Measurements from ENCODE around the gene PDLIM7.
A peak's percentile ranks its signal among the peaks of the same experiment; 100 is the strongest.
"Not testable (repeated sequence)": the region's sequence is repeated elsewhere in the genome, so short reads cannot be mapped to it uniquely, and the experiment has no call there.

PDLIM7 gene, protein sequence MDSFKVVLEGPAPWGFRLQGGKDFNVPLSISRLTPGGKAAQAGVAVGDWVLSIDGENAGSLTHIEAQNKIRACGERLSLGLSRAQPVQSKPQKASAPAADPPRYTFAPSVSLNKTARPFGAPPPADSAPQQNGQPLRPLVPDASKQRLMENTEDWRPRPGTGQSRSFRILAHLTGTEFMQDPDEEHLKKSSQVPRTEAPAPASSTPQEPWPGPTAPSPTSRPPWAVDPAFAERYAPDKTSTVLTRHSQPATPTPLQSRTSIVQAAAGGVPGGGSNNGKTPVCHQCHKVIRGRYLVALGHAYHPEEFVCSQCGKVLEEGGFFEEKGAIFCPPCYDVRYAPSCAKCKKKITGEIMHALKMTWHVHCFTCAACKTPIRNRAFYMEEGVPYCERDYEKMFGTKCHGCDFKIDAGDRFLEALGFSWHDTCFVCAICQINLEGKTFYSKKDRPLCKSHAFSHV

GRCh38 chr5:177497292-177498012, at the start of gene PDLIM7:
TSS of gene PDLIM7 (minus strand) at chr5:177497604. CDS start at chr5:177496512, 1,092 bp downstream.
- DNase-seq (ENCODE audit: low spot score) = peak; percentile 96

DNA sequence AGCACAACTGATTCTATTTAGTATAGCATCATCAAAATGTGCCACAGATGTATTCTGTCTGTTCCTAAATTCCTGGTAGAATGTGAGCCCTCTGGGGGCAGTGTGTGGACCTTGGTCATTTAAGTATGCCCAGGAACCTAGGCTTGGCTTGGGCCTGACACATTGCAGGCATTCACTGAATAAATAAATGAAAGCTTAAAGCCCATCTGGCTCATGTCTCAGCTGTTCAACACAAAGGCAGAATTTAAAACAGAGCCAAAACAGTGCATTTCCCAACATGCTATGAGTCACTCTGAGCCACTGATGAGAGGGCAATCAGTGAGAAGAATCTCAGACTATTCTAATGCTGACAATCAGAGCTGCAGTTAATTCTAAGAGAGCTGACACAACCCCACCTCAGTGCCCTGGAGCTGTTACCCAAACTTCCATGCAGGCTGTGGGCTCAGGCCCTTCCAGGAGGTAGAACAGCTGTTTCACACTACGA, 48.9 kb upstream of the PDLIM7 start:
- no peak for DNase-seq (ENCODE audit: low spot score)

GRCh38 chr5:177545487-177546257, 48.3 kb upstream of the PDLIM7 start:
- no peak for DNase-seq (ENCODE audit: low spot score)

GRCh38 chr5:177542816-177543465, 45.5 kb upstream of the PDLIM7 start:
- no peak for DNase-seq (ENCODE audit: low spot score)

- no peak for DNase-seq (ENCODE audit: low spot score)
Observed at GRCh38 chr5:177540438-177540837, 43.0 kb upstream of the PDLIM7 start.

DNA sequence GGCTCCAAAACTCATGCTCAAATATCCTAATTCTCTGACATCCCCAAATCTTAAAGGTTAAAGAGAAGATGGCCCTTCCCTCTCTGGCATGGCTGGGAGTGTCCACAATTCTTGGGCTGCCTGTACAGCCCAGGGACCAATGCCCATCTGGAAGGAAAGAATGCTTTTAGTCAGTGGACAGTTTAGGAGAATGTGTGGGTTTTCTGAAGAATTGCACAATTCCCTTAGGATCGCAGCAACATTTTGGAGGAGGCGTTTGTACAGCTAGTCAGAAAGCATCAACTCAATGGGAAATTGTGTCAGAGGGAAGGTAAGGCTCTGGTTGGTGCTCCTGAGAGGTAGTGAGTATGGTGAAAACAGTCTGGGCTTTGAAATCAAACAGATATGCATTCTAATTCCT, 42.0 kb upstream of the PDLIM7 start:
- DNase-seq (ENCODE audit: low spot score) = no peak

GRCh38 chr5:177538876-177539275, 41.5 kb upstream of the PDLIM7 start:
- no peak for DNase-seq (ENCODE audit: low spot score)

DNA sequence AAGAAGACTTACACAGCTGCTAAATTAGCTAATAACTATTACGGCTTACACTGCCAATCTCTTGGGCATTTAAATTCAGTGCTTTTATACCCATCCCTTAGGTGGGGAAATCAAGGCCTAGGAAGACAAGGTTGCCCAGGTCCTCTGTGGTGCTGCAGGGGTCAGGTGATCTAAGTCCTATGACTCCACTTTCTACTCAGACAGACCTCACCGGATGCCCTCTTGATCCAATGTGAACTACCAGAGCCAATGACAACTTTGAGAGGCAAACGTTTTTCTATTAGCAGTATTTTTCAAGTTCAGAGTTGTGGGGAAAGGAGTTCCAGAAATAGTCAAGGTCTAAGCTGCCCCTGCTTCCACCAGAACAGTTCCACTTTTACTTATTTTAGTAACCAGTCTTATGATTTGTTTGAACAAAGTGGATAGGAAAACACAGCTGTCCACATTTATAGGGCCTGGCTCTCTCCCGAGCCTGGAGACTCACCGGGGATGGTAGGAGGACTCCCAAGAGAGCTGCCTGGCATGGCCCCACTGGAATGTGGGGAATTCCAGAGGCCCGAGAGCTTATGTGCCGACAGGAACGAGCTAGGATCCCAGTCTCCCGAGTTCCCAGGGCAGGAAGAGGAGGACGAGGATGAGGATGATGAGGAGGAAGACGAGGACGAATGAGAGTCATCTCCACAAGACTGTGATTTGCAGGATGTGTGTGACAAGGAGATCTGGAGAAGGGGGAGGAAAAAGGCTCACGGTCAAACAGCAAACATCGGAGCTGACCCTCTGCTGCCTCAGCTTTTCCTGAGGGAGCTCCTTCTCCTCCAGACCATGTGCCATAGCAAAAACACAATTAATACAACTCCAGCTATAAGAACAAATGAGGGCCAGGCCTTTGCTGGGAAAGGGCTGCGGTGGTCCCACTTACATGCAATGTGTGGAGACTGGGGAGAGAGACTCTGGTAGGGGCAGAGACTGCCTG, 40.3 kb upstream of the PDLIM7 start:
- no peak for DNase-seq (ENCODE audit: low spot score)

- DNase-seq (ENCODE audit: low spot score) = no peak
Observed at GRCh38 chr5:177536386-177536785, 39.0 kb upstream of the PDLIM7 start.

- no peak for DNase-seq (ENCODE audit: low spot score)
Observed at GRCh38 chr5:177535125-177535524, 37.7 kb upstream of the PDLIM7 start.

DNA sequence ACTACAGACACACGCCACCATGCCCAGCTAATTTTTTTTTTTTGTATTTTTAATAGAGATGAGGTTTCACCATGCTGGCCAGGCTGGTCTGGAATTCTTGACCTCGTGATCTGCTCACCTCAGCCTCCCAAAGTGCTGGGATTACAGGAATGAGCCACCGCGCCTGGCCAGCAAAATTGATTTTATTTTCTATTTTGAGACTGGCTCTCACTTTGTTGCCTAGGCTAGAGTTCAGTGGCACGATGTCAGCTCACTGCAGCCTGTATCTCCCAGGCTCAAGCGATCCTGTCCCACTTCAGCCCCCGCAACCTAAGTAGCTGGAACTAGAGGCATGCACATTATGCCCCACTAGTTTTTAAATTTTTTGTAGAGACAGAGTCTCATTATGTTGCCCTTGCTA, 37.0 kb upstream of the PDLIM7 start:
- not testable (repeated sequence) for DNase-seq (ENCODE audit: low spot score)

DNA sequence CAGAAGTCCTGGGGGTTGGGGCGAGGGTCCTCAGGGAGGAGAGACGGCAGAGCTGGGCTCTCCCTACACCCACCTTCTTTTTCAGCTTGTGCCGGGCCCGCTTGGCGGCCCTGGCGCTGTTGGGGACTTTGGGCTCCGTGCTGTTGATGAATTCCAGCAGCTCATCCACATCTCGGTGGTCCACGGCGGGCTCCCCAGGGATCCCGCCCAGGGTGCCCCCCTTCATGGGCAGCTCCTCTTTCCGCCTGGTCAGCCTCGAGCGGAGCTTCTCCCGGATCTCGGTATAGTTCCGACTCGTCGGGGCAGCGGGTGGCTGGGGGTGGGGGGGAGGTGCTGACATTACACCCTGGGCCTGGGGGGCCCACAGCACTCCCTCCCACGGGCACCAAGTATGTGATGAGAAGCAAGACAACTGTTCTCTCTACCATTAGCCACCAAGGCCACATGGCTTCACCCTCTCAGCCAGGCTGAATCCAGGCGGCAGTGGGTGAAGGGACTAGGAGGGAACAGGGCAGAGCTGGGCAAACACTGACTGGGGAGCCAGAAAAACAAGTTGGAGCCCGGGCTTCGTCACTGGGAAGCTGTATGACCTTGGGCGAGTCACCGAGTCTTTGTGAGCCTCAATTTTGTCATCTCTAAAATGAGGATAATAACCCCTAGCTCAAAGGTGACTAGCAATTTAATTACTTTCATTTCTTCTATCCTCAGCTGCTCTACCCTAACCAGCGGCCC, 34.0 kb upstream of the PDLIM7 start:
- DNase-seq (ENCODE audit: low spot score) = no peak

GRCh38 chr5:177530638-177531037, 33.2 kb upstream of the PDLIM7 start:
- no peak for DNase-seq (ENCODE audit: low spot score)

DNA sequence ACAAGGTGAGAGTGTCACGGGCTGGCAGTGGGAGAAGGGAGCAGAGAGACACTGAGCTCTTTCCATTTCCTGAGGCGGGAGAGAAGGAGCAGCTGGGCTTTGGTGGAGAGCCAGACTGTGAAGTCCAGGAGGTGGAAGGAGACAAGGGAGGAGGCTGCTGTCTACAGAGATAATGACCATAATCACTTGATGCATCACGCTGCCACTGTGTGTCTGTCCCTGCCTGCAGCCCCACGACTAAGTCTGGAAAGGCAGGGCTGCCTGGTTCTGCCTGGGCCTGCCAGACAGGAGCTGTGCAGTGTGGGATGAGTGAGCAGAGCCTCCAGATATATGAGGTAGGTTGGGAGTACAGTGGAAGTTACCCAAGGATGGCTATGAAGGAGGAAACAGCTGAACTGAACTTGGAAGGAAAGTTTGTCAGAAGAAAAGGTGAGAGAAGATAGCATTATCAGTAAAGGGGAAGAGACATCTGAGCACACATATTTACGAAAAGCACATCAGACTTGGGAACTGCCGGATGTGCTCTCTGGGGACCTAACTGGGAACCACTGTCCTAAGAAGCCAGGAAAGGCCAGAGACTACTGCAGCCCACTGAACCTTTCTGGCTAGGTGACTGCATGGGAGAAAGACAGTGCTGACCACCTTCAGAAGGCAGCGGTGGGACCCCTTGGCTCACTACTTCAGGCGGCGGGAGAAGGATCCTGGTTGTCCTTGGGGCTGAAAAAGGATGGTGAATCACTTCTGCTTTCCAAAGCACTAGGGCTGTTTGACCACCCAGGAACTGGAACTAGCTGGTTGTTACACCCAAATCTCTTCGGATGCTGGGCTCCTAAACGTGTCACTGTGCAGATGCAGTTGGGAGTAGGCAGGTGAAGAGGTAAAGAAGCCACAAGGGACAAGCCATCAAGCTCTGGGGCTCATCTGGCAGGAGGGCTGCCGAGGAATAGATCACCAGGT, 32.1 kb upstream of the PDLIM7 start:
- DNase-seq (ENCODE audit: low spot score) = no peak

- DNase-seq (ENCODE audit: low spot score) = no peak
Observed at GRCh38 chr5:177528631-177529030, 31.2 kb upstream of the PDLIM7 start.

- DNase-seq (ENCODE audit: low spot score) = no peak
Observed at GRCh38 chr5:177527595-177527994, 30.2 kb upstream of the PDLIM7 start.

DNA sequence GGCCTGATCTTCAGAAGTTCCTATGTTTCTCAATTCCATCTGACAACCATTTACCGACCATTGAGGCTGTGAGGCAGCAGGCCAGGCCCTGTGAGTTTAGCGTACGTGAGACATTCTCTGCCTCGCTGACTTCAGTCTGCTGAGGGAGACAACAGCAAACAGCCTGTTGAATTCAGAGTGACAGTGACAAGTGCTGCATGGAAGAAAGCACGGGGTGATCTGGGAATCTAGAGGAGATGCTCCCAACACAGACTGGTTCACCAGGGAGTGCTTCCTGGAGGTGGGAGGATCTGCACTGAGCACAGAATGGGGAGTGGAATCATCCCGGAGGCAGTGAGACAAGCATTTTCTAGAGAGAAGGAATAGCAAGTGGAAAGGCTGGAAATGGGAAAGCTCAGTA, 29.4 kb upstream of the PDLIM7 start:
- DNase-seq (ENCODE audit: low spot score) = no peak

DNA sequence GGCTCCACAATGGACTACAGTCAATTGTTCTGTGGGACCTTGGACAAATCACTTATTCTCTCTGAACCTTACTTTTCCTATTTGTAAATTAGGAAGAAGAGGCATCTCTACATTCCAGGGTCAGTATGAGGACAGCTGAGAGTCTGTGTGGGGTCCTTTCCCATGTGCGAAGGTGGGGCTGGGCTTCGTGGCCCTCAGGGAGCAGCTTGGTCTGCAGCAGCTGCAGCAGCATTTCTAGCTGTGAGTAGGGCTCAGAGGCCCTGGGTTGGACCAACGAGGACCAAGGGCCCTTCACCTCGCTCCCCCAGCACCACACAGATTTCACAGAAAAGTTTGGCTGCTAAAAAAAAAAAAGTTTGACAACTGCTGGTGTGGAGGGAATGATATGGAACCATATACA, 28.8 kb upstream of the PDLIM7 start:
- DNase-seq (ENCODE audit: low spot score) = no peak
